Esophagus muscularis mucosa (tissue), 4 donors: ENCODE results near the gene ACAT2.

Experiments used
- CTCF ChIP-seq, 3 experiments: fragments of 200-600 bp in 2 of 3; fragments of 450-650 bp in 1 of 3; sonication (generic) in 2 of 3; IDR thresholded peaks; one replicate each; pipeline ENCODE4 v1.5.1; 2017 to 2019; ENCODE audit warnings: antibody characterized with exemption in 3 of 3, mild to moderate bottlenecking in 2 of 3, moderate library complexity in 1 of 3
- EP300 ChIP-seq: sonication (generic); formaldehyde crosslinking; IDR thresholded peaks from one replicate; pipeline ENCODE4 v1.6.1; 2017; ENCODE audit warnings: antibody characterized with exemption
- POLR2A ChIP-seq: fragments of 450-650 bp; IDR thresholded peaks from one replicate; pipeline ENCODE4 v1.6.1; 2017; ENCODE audit warnings: antibody characterized with exemption, moderate library complexity, mild to moderate bottlenecking, low read depth
- POLR2AphosphoS5 ChIP-seq, 2 donors: sonication (generic); formaldehyde crosslinking; IDR thresholded peaks; one replicate each; pipeline ENCODE4 v1.6.1; 2017; ENCODE audit warnings: antibody characterized with exemption in 2 of 2

- TF ChIP-seq EP300 = no peak
- TF ChIP-seq CTCF (IDR thresholded peaks at IDR 0.05) = no peak
- TF ChIP-seq POLR2A = no peak
- TF ChIP-seq POLR2AphosphoS5 (IDR thresholded peaks at IDR 0.05) = no peak
Observed at GRCh38 chr6:159797554-159797953, 35.7 kb downstream of the ACAT2 start.
